ENCODE results near the gene WDR82. TPM values are rescaled to one million over a fixed set of nuclear protein-coding genes. Genes with fewer than 3 reads are reported as not detected.

The WDR82 gene
- total and polyA plus RNA-seq, 10 of the 15 experiments (the other 5 are each of a cell fraction or from before 2014, with no cell fraction given) = 10.1 to 82.4 (median 48.7) TPM

GRCh38 chr3:52215351-52215750, 63.1 kb downstream of the WDR82 start:
- Histone ChIP-seq H3K27me3 (replicated peaks in 1 of 2; ENCODE audit: control insufficient read depth in 2 of 2, insufficient read depth in 2 of 2, low read length in 1 of 2) (no peaks in the 10 kb centered on the region), H3K4me1 (ENCODE audit: control insufficient read depth, insufficient read depth, low read length) (peaks cover 14% of the 10 kb centered on the region), H3K9ac (ENCODE audit: control insufficient read depth, insufficient read depth, low read length) (no peak overlapping the region), H3K9me3 (replicated peaks; ENCODE audit: control insufficient read depth, insufficient read depth, low read length) (no peaks in the 10 kb centered on the region), H3K79me2 (ENCODE audit: control insufficient read depth, insufficient read depth, low read length) (no peaks in the 10 kb centered on the region), H4K20me1 (ENCODE audit: control insufficient read depth, insufficient read depth) (no peaks in the 10 kb centered on the region), H2AFZ (ENCODE audit: control insufficient read depth, low read depth, low read length) (no peak overlapping the region), H3K27ac (ENCODE audit: control insufficient read depth, insufficient read depth) (no peak overlapping the region), H3K36me3 (ENCODE audit: control insufficient read depth in 2 of 2, insufficient read depth in 2 of 2, low read length in 1 of 2) (peaks cover 16 to 26% of the 10 kb centered on the region in 2 experiments), H3K4me2 (ENCODE audit: control insufficient read depth, insufficient read depth) (no peak overlapping the region), H3K4me3 (no peak overlapping the region)
- intact Hi-C loops (cut with micrococcal nuclease; ENCODE audit: unreplicated experiment) = no loop called here
- WGBS (ENCODE audit: insufficient coverage, insufficient replicate concordance, low lambda C conversion rate, missing lambda C conversion rate) = 94% methylated on average over 7 of the region's 7 CpGs
- no peak for FAIRE-seq
- ATAC-seq = no peak
- CTCF ChIA-PET = interaction anchor here (0.7 to 1.2 kb wide), 2 partner anchors 10 to 192 kb away, joined by 3 to 4 read pairs; no protein-coding TSS in a partner anchor
- RAD21 ChIA-PET (ENCODE audit: unreplicated experiment) = no interaction called here
- no peak for DNase-seq (ENCODE audit: low read depth, low spot score)
- SMC1A ChIA-PET (ENCODE audit: uncharacterized antibody, unreplicated experiment) = interaction anchor here (1.3 kb wide), 2 partner anchors 10 to 13 kb away, joined by 4 to 5 read pairs; partner anchors contain the start of gene TLR9
- in situ Hi-C loops (cut with MboI) = no loop called here
- TF ChIP-seq IRF4 (IDR thresholded peaks at IDR 0.05; ENCODE audit: low read depth, low read length) = no peak
- TF ChIP-seq FOS (IDR thresholded peaks at IDR 0.05; ENCODE audit: borderline replicate concordance, extremely low read depth, insufficient read length) = no peak
- TF ChIP-seq HCFC1 (IDR thresholded peaks at IDR 0.05; ENCODE audit: low read length) = no peak
- no peak for TF ChIP-seq CBX5 (IDR thresholded peaks at IDR 0.05; ENCODE audit: low read depth)
- TF ChIP-seq RB1 (IDR thresholded peaks at IDR 0.05; ENCODE audit: borderline replicate concordance) = no peak
- peak; percentile 41; the same call in 1 of the 2 replicates for TF ChIP-seq POLR2A (IDR thresholded peaks at IDR 0.05; ENCODE audit: low read depth, low read length)
- TF ChIP-seq SMAD1 (IDR thresholded peaks at IDR 0.05; ENCODE audit: low read depth, partially characterized antibody) = no peak
- no TSS peak for BruUV-seq (replicated peaks)
- POLR2A ChIA-PET = no interaction called here

DNA sequence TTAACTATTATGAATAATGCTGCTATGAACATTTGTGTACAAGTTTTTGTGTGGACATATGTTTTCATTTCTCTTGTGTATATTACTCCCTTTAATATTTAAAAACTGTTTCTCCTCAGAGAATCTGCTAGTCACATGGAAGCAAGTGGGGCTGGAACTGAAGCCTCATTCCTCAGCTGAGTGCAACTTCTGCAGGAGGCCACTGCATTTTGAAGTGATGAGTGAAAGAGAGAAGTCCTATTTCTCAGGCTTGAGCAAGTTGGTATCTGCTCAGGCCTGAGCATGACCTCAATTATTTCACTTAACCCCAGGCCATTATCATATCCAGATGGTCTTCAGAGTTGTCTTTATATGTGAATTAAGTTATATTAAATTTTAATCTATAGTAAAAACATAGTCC, 64.5 kb downstream of the WDR82 start:
- Histone ChIP-seq H2AFZ (ENCODE audit: control insufficient read depth, low read depth, low read length) (no peak overlapping the region), H3K4me1 (ENCODE audit: control insufficient read depth, insufficient read depth, low read length) (peaks cover 9% of the 10 kb centered on the region), H3K79me2 (ENCODE audit: control insufficient read depth, insufficient read depth, low read length) (no peaks in the 10 kb centered on the region), H3K36me3 (ENCODE audit: control insufficient read depth in 2 of 2, insufficient read depth in 2 of 2, low read length in 1 of 2) (peaks cover 19 to 35% of the 10 kb centered on the region in 2 experiments), H3K27ac (ENCODE audit: control insufficient read depth, insufficient read depth) (no peak overlapping the region), H3K27me3 (replicated peaks in 1 of 2; ENCODE audit: control insufficient read depth in 2 of 2, insufficient read depth in 2 of 2, low read length in 1 of 2) (no peaks in the 10 kb centered on the region), H3K4me3 (no peak overlapping the region), H3K9ac (ENCODE audit: control insufficient read depth, insufficient read depth, low read length) (no peak overlapping the region), H3K4me2 (ENCODE audit: control insufficient read depth, insufficient read depth) (no peak overlapping the region), H4K20me1 (ENCODE audit: control insufficient read depth, insufficient read depth) (no peaks in the 10 kb centered on the region), H3K9me3 (replicated peaks; ENCODE audit: control insufficient read depth, insufficient read depth, low read length) (no peaks in the 10 kb centered on the region)
- ChIA-PET POLR2A (no interaction called here), SMC1A (ENCODE audit: uncharacterized antibody, unreplicated experiment) (interaction anchor here (1.3 kb wide), 2 partner anchors 11 kb away, joined by 4 to 5 read pairs; partner anchors contain the start of gene TLR9), RAD21 (ENCODE audit: unreplicated experiment) (no interaction called here), CTCF (interaction anchor here (1.0 kb wide), 1 partner anchor 9 kb away, joined by 5 read pairs; no protein-coding TSS in a partner anchor)
- DNase-seq (ENCODE audit: low read depth, low spot score) (no peak), FAIRE-seq (no peak), ATAC-seq (no peak)
- no TSS peak for BruUV-seq (replicated peaks)
- intact Hi-C loops (cut with micrococcal nuclease; ENCODE audit: unreplicated experiment) (no loop called here), in situ Hi-C loops (cut with MboI) (no loop called here)
- no peak for TF ChIP-seq TCF12 (IDR thresholded peaks at IDR 0.05; ENCODE audit: low read depth, low read length)
- no peak for TF ChIP-seq SP1 (IDR thresholded peaks at IDR 0.05; ENCODE audit: low read depth, low read length)
- TF ChIP-seq KDM1A (IDR thresholded peaks at IDR 0.05; ENCODE audit: borderline replicate concordance) = no peak
- no peak for TF ChIP-seq TCF3 (IDR thresholded peaks at IDR 0.05; ENCODE audit: borderline replicate concordance, insufficient read depth, low read depth, low read length)
- TF ChIP-seq SKIL (IDR thresholded peaks at IDR 0.05; ENCODE audit: low read depth, poor library complexity, severe bottlenecking) = no peak
- no peak for TF ChIP-seq MYB (IDR thresholded peaks at IDR 0.05; ENCODE audit: borderline replicate concordance, low read depth, low read length)
- TF ChIP-seq MYC (IDR thresholded peaks at IDR 0.05; ENCODE audit: insufficient read depth, insufficient read length, insufficient replicate concordance, low read length, severe bottlenecking) = no peak
- no peak for TF ChIP-seq FOS (IDR thresholded peaks at IDR 0.05; ENCODE audit: borderline replicate concordance, extremely low read depth, insufficient read length)
- no peak for TF ChIP-seq CREM (IDR thresholded peaks at IDR 0.05; ENCODE audit: low read depth)
